ENCODE measurements around the gene CMTM6.
A peak's percentile ranks its signal among the peaks of the same experiment; 100 is the strongest.
"Not testable (repeated sequence)": the region's sequence is repeated elsewhere in the genome, so short reads cannot be mapped to it uniquely, and the experiment has no call there.

Gene CMTM6

GRCh38 chr3:32442766-32443165, 59.9 kb downstream of the CMTM6 start:
- DNase-seq = no peak

GRCh38 chr3:32440611-32441350, 61.9 kb downstream of the CMTM6 start:
- DNase-seq = no peak

GRCh38 chr3:32439421-32439820, 63.2 kb downstream of the CMTM6 start:
- not testable (repeated sequence) for DNase-seq

- no peak for DNase-seq
Observed at GRCh38 chr3:32438596-32439344, 63.9 kb downstream of the CMTM6 start.

GRCh38 chr3:32437896-32438295, 64.8 kb downstream of the CMTM6 start:
- no peak for DNase-seq

GRCh38 chr3:32436816-32437189, 65.8 kb downstream of the CMTM6 start:
- DNase-seq = no peak

GRCh38 chr3:32435911-32436815, 66.5 kb downstream of the CMTM6 start:
- DNase-seq = no peak

- no peak for DNase-seq
Observed at GRCh38 chr3:32434206-32434605, 68.4 kb downstream of the CMTM6 start.

- DNase-seq = peak; percentile 67
Observed at GRCh38 chr3:32432711-32433530, 69.7 kb downstream of the CMTM6 start.

- no peak for DNase-seq
Observed at GRCh38 chr3:32432045-32432710, 70.5 kb downstream of the CMTM6 start.

GRCh38 chr3:32431481-32431880, 71.2 kb downstream of the CMTM6 start:
- no peak for DNase-seq
